ENCODE data around the gene CD8B2.
"Not testable (repeated sequence)": the region's sequence is repeated elsewhere in the genome, so short reads cannot be mapped to it uniquely, and the experiment has no call there.

Gene CD8B2

GRCh38 chr2:106511934-106512333 lies 24.8 kb downstream of the CD8B2 start:
- DNase-seq (ENCODE audit: low read depth in 2 of 2, low spot score in 1 of 2): not testable (repeated sequence)

GRCh38 chr2:106513391-106513790 lies 26.2 kb downstream of the CD8B2 start:
- DNase-seq (ENCODE audit: low read depth in 2 of 2, low spot score in 1 of 2): not testable (repeated sequence)

- not testable (repeated sequence) for DNase-seq (ENCODE audit: low read depth in 2 of 2, low spot score in 1 of 2)
Observed at GRCh38 chr2:106514827-106515226, 27.7 kb downstream of the CD8B2 start.

- DNase-seq (ENCODE audit: low read depth in 2 of 2, low spot score in 1 of 2): no peak
Observed at GRCh38 chr2:106516436-106516835, 29.3 kb downstream of the CD8B2 start.

GRCh38 chr2:106516864-106517263 lies 29.7 kb downstream of the CD8B2 start:
- DNase-seq (ENCODE audit: low read depth in 2 of 2, low spot score in 1 of 2): no peak

- no peak for DNase-seq (ENCODE audit: low read depth in 2 of 2, low spot score in 1 of 2)
Observed at GRCh38 chr2:106517329-106517728, 30.2 kb downstream of the CD8B2 start.

- no peak for DNase-seq (ENCODE audit: low read depth in 2 of 2, low spot score in 1 of 2)
Observed at GRCh38 chr2:106519767-106520166, 32.6 kb downstream of the CD8B2 start.

- no peak for DNase-seq (ENCODE audit: low read depth in 2 of 2, low spot score in 1 of 2)
Observed at GRCh38 chr2:106521016-106521415, 33.9 kb downstream of the CD8B2 start.

- DNase-seq (ENCODE audit: low read depth in 2 of 2, low spot score in 1 of 2): no peak
Observed at GRCh38 chr2:106523976-106524665, 37.0 kb downstream of the CD8B2 start.

GRCh38 chr2:106530866-106531265 lies 43.7 kb downstream of the CD8B2 start:
- DNase-seq (ENCODE audit: low read depth in 2 of 2, low spot score in 1 of 2): no peak

GRCh38 chr2:106531676-106532214 lies 44.6 kb downstream of the CD8B2 start:
- no peak for DNase-seq (ENCODE audit: low read depth in 2 of 2, low spot score in 1 of 2)

GRCh38 chr2:106532236-106532635 lies 45.1 kb downstream of the CD8B2 start:
- DNase-seq (ENCODE audit: low read depth in 2 of 2, low spot score in 1 of 2): no peak

- no peak for DNase-seq (ENCODE audit: low read depth in 2 of 2, low spot score in 1 of 2)
Observed at GRCh38 chr2:106534471-106534870, 47.3 kb downstream of the CD8B2 start.

- no peak for DNase-seq (ENCODE audit: low read depth in 2 of 2, low spot score in 1 of 2)
Observed at GRCh38 chr2:106536490-106536889, 49.3 kb downstream of the CD8B2 start.

GRCh38 chr2:106537047-106537446 lies 49.9 kb downstream of the CD8B2 start:
- no peak for DNase-seq (ENCODE audit: low read depth in 2 of 2, low spot score in 1 of 2)

- no peak for DNase-seq (ENCODE audit: low read depth in 2 of 2, low spot score in 1 of 2)
Observed at GRCh38 chr2:106537791-106538191, 50.6 kb downstream of the CD8B2 start.

GRCh38 chr2:106540886-106541285 lies 53.7 kb downstream of the CD8B2 start:
- no peak for DNase-seq (ENCODE audit: low read depth in 2 of 2, low spot score in 1 of 2)

- no peak for DNase-seq (ENCODE audit: low read depth in 2 of 2, low spot score in 1 of 2)
Observed at GRCh38 chr2:106541333-106541732, 54.2 kb downstream of the CD8B2 start.

- DNase-seq (ENCODE audit: low read depth in 2 of 2, low spot score in 1 of 2): peak; percentile 47 to 61
Observed at GRCh38 chr2:106542746-106543359, 55.7 kb downstream of the CD8B2 start.

- DNase-seq (ENCODE audit: low read depth in 2 of 2, low spot score in 1 of 2): no peak
Observed at GRCh38 chr2:106545007-106545406, 57.8 kb downstream of the CD8B2 start.

- DNase-seq (ENCODE audit: low read depth in 2 of 2, low spot score in 1 of 2): no peak
Observed at GRCh38 chr2:106546391-106546990, 59.3 kb downstream of the CD8B2 start.
